ENCODE measurements around the gene MAP1LC3B2. TPM values are rescaled to one million over a fixed set of nuclear protein-coding genes. Genes with fewer than 3 reads are reported as not detected.
A peak's percentile ranks its signal among the peaks of the same experiment; 100 is the strongest.

MAP1LC3B2 gene
- total RNA-seq, 4 donors from 2014 or later, result 1.1 to 1.8 (median 1.8) TPM; not detected in 1

GRCh38 chr12:116597886-116598285 is 38.7 kb downstream of the MAP1LC3B2 start:
- WGBS, 2 donors (ENCODE audit: low coverage in 1 of 2), result 50 to 78% methylated on average over 1 of the region's 1 CpG
- H3K27me3 ChIP-seq, result no peaks in the 10 kb centered on the region
- no peaks in the 10 kb centered on the region for H3K36me3 ChIP-seq
- H3K9me3 ChIP-seq, result no peaks in the 10 kb centered on the region
- TF ChIP-seq POLR2AphosphoS5 (IDR thresholded peaks at IDR 0.05), result no peak
- no peak for TF ChIP-seq EP300 (IDR thresholded peaks at IDR 0.05)
- no peak for TF ChIP-seq POLR2A (IDR thresholded peaks at IDR 0.05)
- TF ChIP-seq, protein P1, sequence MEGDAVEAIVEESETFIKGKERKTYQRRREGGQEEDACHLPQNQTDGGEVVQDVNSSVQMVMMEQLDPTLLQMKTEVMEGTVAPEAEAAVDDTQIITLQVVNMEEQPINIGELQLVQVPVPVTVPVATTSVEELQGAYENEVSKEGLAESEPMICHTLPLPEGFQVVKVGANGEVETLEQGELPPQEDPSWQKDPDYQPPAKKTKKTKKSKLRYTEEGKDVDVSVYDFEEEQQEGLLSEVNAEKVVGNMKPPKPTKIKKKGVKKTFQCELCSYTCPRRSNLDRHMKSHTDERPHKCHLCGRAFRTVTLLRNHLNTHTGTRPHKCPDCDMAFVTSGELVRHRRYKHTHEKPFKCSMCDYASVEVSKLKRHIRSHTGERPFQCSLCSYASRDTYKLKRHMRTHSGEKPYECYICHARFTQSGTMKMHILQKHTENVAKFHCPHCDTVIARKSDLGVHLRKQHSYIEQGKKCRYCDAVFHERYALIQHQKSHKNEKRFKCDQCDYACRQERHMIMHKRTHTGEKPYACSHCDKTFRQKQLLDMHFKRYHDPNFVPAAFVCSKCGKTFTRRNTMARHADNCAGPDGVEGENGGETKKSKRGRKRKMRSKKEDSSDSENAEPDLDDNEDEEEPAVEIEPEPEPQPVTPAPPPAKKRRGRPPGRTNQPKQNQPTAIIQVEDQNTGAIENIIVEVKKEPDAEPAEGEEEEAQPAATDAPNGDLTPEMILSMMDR (IDR thresholded peaks at IDR 0.05), result no peak
- H3K4me3 ChIP-seq, result no peak overlapping the region
- H3K27ac ChIP-seq, result peak overlapping the region in 2 of 4 donors; percentile 87 to 89
- H3K4me1 ChIP-seq, result peaks cover 0 to 36% (median 20%) of the 10 kb centered on the region in 3 donors
- ATAC-seq, result no peak

DNA sequence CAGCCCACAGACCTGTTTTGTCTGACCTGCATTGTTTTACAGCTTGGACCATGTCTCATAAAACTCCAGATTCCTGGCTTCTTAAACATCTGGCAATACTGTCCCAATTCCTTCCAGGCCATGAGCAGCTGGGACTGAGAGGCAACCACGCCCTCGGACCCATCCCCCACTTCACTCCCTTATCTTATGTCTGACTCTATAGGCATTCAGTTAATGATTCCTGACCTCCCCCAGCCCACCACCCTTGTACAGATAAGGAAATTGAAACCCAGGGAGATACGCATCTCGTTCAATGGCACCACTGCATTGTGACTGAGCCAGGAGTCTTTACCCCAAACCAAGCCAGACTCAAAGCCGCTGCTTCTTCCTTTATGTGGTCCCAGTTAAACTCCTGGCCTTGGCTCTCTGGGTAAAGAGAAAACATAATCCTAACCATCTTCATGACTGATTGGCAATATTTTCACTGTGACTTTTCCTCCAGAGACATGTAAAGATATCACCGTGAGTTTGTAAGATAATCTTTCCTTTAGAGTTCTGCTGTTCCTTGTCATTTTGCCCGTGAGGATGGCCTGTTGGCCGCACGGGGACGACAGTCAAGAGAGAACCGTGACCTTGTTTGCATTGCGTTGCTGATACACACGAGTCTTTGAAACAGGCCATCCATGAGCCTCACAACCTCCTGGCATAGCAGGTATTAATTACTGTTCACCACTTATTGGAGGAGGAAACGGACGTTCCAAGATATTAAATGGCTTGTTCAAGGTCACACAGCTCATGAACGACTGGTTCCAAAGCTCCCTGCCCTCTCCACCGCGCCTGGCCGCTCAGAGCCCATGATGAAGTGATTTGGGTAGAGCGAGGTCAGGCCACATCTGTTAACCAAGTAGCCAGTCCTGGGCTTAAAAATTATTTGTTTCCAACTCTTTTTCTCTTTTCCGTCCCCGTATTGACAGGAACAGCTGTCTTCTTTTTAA is 39.4 kb downstream of the MAP1LC3B2 start:
- Histone ChIP-seq H3K4me3 (peak overlapping the region in 1 of 2 donors; percentile 46), H3K27me3 (no peaks in the 10 kb centered on the region), H3K27ac (peak overlapping the region; percentile 68 to 89 (median 88)), H3K4me1 (peaks cover 0 to 33% (median 20%) of the 10 kb centered on the region in 3 donors), H3K9me3 (no peaks in the 10 kb centered on the region), H3K36me3 (no peaks in the 10 kb centered on the region)
- TF ChIP-seq POLR2AphosphoS5 (IDR thresholded peaks at IDR 0.05) (no peak), POLR2A (IDR thresholded peaks at IDR 0.05) (no peak)
- TF ChIP-seq, protein P1 (IDR thresholded peaks at IDR 0.05), result no peak
- ATAC-seq, result peak; percentile 1
- WGBS, 2 donors (ENCODE audit: low coverage in 1 of 2), result 56 to 66% methylated on average over 16 to 22 of the region's 22 CpGs

GRCh38 chr12:116599285-116600136 is 40.3 kb downstream of the MAP1LC3B2 start:
- peak overlapping the region; percentile 68 to 89 (median 88) for H3K27ac ChIP-seq
- 0 to 3% methylated on average over 13 to 15 of the region's 30 CpGs for WGBS, 2 donors (ENCODE audit: low coverage in 1 of 2)
- peak; percentile 88 for ATAC-seq
- H3K27me3 ChIP-seq, result peaks cover 4% of the 10 kb centered on the region
- H3K9me3 ChIP-seq, result no peaks in the 10 kb centered on the region
- TF ChIP-seq, protein P1 (IDR thresholded peaks at IDR 0.05), result peak; percentile 47 to 88 (median 62)
- TF ChIP-seq POLR2AphosphoS5 (IDR thresholded peaks at IDR 0.05) (peak; percentile 69), POLR2A (IDR thresholded peaks at IDR 0.05) (no peak), EP300 (IDR thresholded peaks at IDR 0.05) (no peak)
- H3K4me1 ChIP-seq, result peaks cover 0 to 36% (median 17%) of the 10 kb centered on the region in 3 donors
- H3K4me3 ChIP-seq, result peak overlapping the region; percentile 22 to 46
- no peaks in the 10 kb centered on the region for H3K36me3 ChIP-seq

GRCh38 chr12:116600959-116601918 is 42.1 kb downstream of the MAP1LC3B2 start:
- no peak for ATAC-seq
- 92 to 100% methylated on average over 4 to 5 of the region's 5 CpGs for WGBS, 2 donors (ENCODE audit: low coverage in 1 of 2)
- TF ChIP-seq POLR2A (IDR thresholded peaks at IDR 0.05) (no peak), POLR2AphosphoS5 (IDR thresholded peaks at IDR 0.05) (no peak), EP300 (IDR thresholded peaks at IDR 0.05) (no peak)
- TF ChIP-seq, protein P1 (IDR thresholded peaks at IDR 0.05), result no peak
- Histone ChIP-seq H3K36me3 (no peaks in the 10 kb centered on the region), H3K27me3 (peaks cover 11% of the 10 kb centered on the region), H3K27ac (peak overlapping the region in 1 of 4 donors; percentile 20), H3K9me3 (no peaks in the 10 kb centered on the region), H3K4me1 (peaks cover 0 to 36% (median 15%) of the 10 kb centered on the region in 3 donors), H3K4me3 (no peak overlapping the region)

Measured in gastroesophageal sphincter (tissue), 4 donors.